ENCODE measurements around the gene STMN1. TPM values are rescaled to one million over a fixed set of nuclear protein-coding genes. Genes with fewer than 3 reads are reported as not detected.

The STMN1 gene
- total RNA-seq, 1 donor from 2014 or later, result 2,298 TPM

DNA sequence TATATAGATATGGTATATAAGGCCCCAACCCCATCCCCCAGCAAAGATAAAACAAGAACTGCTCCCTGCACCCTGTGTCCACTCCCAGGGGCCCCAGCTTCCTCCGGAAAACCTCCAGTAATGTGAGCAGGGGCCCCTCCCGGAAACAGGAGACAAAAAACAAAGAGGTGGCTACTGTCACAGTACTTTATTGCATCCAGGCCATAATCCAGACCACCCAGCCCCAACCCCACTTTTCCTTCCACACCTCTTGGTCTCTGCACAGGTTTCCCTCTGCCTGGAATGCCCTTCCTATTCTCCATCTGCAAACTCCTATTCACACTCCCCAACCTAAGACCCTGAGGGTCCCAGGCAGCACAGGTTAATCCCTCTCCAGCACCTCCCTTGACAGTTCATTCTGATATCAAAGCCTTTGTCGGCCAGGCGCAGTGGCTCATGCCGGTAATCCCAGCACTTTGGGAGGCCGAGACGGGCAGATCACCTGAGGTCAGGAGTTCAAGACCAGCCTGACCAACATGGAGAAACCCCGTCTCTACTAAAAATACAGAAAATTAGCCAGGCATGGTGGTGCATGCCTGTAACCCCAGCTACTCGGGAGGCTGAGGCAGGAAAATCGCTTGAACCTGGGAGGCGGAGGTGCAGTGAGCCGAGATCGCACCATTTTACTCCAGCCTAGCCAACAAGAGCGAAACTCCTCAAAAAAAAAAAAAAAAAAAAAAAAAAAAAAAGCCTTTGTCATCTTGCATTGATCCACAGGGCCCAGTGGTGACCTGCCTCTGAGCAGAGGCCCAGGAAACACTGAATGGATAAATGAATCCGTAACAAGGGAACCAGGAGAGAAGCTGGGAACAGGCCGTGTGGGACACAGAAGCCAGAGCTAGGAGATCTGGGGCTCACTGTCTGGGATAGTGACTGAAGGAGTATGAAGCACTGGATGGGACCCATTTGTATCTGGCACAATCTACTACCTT, 44.6 kb downstream of the STMN1 start:
- peaks cover 5% of the 10 kb centered on the region for H3K27me3 Mint-ChIP-seq (ENCODE audit: unreplicated experiment)
- H3K4me1 Mint-ChIP-seq (ENCODE audit: low read depth, unreplicated experiment), result no peaks in the 10 kb centered on the region
- no peak overlapping the region for H3K27ac Mint-ChIP-seq (ENCODE audit: unreplicated experiment)
- DNase-seq, result no peak
- TF ChIP-seq, protein P1, sequence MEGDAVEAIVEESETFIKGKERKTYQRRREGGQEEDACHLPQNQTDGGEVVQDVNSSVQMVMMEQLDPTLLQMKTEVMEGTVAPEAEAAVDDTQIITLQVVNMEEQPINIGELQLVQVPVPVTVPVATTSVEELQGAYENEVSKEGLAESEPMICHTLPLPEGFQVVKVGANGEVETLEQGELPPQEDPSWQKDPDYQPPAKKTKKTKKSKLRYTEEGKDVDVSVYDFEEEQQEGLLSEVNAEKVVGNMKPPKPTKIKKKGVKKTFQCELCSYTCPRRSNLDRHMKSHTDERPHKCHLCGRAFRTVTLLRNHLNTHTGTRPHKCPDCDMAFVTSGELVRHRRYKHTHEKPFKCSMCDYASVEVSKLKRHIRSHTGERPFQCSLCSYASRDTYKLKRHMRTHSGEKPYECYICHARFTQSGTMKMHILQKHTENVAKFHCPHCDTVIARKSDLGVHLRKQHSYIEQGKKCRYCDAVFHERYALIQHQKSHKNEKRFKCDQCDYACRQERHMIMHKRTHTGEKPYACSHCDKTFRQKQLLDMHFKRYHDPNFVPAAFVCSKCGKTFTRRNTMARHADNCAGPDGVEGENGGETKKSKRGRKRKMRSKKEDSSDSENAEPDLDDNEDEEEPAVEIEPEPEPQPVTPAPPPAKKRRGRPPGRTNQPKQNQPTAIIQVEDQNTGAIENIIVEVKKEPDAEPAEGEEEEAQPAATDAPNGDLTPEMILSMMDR (IDR thresholded peaks at IDR 0.05; ENCODE audit: partially characterized antibody, unreplicated experiment), result no peak
- no peak overlapping the region for H3K4me3 Mint-ChIP-seq (ENCODE audit: unreplicated experiment)
- peaks cover 5% of the 10 kb centered on the region for H3K36me3 Mint-ChIP-seq (ENCODE audit: unreplicated experiment)
- peaks cover 1% of the 10 kb centered on the region for H3K9me3 Mint-ChIP-seq (ENCODE audit: unreplicated experiment)

- Mint-ChIP-seq H3K9me3 (ENCODE audit: unreplicated experiment) (peaks cover 1% of the 10 kb centered on the region), H3K4me3 (ENCODE audit: unreplicated experiment) (peak within 1 kb of the TSS; percentile 91), H3K27me3 (ENCODE audit: unreplicated experiment) (peaks cover 5% of the 10 kb centered on the region), H3K36me3 (ENCODE audit: unreplicated experiment) (peaks cover 5% of the 10 kb centered on the region), H3K4me1 (ENCODE audit: low read depth, unreplicated experiment) (no peaks in the 10 kb centered on the region), H3K27ac (ENCODE audit: unreplicated experiment) (peak within 1 kb of the TSS; percentile 10)
- TF ChIP-seq, protein P1 (IDR thresholded peaks at IDR 0.05; ENCODE audit: partially characterized antibody, unreplicated experiment), result no peak
- peak; percentile 86 for DNase-seq
Measured at GRCh38 chr1:25858906-25859789, 47.1 kb downstream of the STMN1 start, which contains the start of gene AUNIP. Gene AUNIP (minus strand): TSS chr1:25859457. CDS start chr1:25859357, 100 bp downstream.

DNA sequence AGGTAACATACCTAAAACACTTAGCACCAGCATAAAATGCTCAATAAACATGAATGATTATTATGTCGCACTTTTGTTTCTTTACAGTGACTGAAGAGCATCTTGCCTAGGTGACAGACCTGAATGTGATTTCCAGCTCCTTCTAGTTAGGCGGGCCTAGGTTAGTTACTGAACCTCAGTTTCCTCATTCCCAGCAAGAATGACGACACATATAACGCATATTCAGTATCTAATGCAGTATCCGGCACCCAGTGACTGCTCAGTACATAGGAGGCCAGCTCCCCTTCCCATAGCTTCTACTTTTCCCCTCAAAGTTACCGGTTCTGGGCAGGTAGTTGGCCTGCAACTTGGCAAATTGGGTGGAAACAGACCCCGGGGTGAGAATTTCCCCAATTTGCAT, 47.7 kb downstream of the STMN1 start:
- DNase-seq, result no peak
- Mint-ChIP-seq H3K4me3 (ENCODE audit: unreplicated experiment) (peak overlapping the region; percentile 91), H3K4me1 (ENCODE audit: low read depth, unreplicated experiment) (no peaks in the 10 kb centered on the region), H3K36me3 (ENCODE audit: unreplicated experiment) (peaks cover 5% of the 10 kb centered on the region), H3K9me3 (ENCODE audit: unreplicated experiment) (peaks cover 1% of the 10 kb centered on the region), H3K27ac (ENCODE audit: unreplicated experiment) (peak overlapping the region; percentile 10), H3K27me3 (ENCODE audit: unreplicated experiment) (peaks cover 5% of the 10 kb centered on the region)
- TF ChIP-seq, protein P1 (IDR thresholded peaks at IDR 0.05; ENCODE audit: partially characterized antibody, unreplicated experiment), result no peak

DNA sequence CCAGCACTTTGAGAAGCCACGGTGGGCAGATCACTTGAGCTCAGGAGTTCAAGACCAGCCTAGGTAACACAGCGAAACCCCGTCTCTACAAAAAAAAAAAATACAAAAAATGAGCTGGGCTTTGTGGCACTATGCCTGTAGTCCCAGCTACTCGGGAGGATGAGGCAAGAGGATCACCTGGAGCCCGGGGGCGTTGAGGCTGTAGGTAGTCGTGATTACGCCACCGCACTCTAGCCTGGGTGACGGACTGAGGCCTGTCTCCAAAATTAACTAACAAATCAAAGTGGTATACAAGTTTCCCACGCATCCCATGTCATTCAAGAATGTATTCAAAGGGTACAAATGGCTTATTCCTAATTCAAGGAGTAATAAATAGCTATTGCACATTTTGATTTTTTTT, 49.4 kb downstream of the STMN1 start:
- Mint-ChIP-seq H3K36me3 (ENCODE audit: unreplicated experiment) (no peaks in the 10 kb centered on the region), H3K4me1 (ENCODE audit: low read depth, unreplicated experiment) (no peaks in the 10 kb centered on the region), H3K4me3 (ENCODE audit: unreplicated experiment) (no peak overlapping the region), H3K27me3 (ENCODE audit: unreplicated experiment) (peaks cover 5% of the 10 kb centered on the region), H3K27ac (ENCODE audit: unreplicated experiment) (no peak overlapping the region), H3K9me3 (ENCODE audit: unreplicated experiment) (no peaks in the 10 kb centered on the region)
- DNase-seq, result no peak
- TF ChIP-seq, protein P1 (IDR thresholded peaks at IDR 0.05; ENCODE audit: partially characterized antibody, unreplicated experiment), result no peak
